ENCODE results near the gene LRIG3.

LRIG3 gene

GRCh38 chr12:58877243-58877743 lies 43.0 kb downstream of the LRIG3 start:
- no peak for TF ChIP-seq CTCF (IDR thresholded peaks at IDR 0.05)
- H3K27me3 ChIP-seq (ENCODE audit: control insufficient read depth, insufficient read depth, low read length), result no peaks in the 10 kb centered on the region
- H3K36me3 ChIP-seq (ENCODE audit: control insufficient read depth, insufficient read depth, low read length), result no peaks in the 10 kb centered on the region
- no peak overlapping the region for H3K27ac ChIP-seq
- no peak overlapping the region for H3K4me2 ChIP-seq (ENCODE audit: low read length)
- H3K4me3 ChIP-seq (ENCODE audit: low read depth, low read length), result no peak overlapping the region
- H3K79me2 ChIP-seq, result peaks cover 6% of the 10 kb centered on the region
- no peak overlapping the region for H2AFZ ChIP-seq
- H3K4me1 ChIP-seq, result peaks cover 9% of the 10 kb centered on the region
- H3K9me3 ChIP-seq (ENCODE audit: control insufficient read depth, low read length), result no peaks in the 10 kb centered on the region
- H3K9ac ChIP-seq, result no peak overlapping the region

- H3K27me3 ChIP-seq (ENCODE audit: control insufficient read depth, insufficient read depth, low read length), result no peaks in the 10 kb centered on the region
- H3K9me3 ChIP-seq (ENCODE audit: control insufficient read depth, low read length), result no peaks in the 10 kb centered on the region
- no peak overlapping the region for H3K27ac ChIP-seq
- H3K4me1 ChIP-seq, result no peaks in the 10 kb centered on the region
- H3K36me3 ChIP-seq (ENCODE audit: control insufficient read depth, insufficient read depth, low read length), result no peaks in the 10 kb centered on the region
- H3K79me2 ChIP-seq, result no peaks in the 10 kb centered on the region
- no peak overlapping the region for H3K4me2 ChIP-seq (ENCODE audit: low read length)
- H3K9ac ChIP-seq, result no peak overlapping the region
- TF ChIP-seq CTCF (IDR thresholded peaks at IDR 0.05), result no peak
- no peak overlapping the region for H3K4me3 ChIP-seq (ENCODE audit: low read depth, low read length)
- H2AFZ ChIP-seq, result no peak overlapping the region
These were observed 46.8 kb downstream of the LRIG3 start for GRCh38 chr12:58873496-58873895.

- H3K27ac ChIP-seq, result no peak overlapping the region
These were observed 48.7 kb downstream of the LRIG3 start for GRCh38 chr12:58871556-58871955.

GRCh38 chr12:58870595-58870994 lies 49.7 kb downstream of the LRIG3 start:
- H3K9me3 ChIP-seq (ENCODE audit: control insufficient read depth, low read length), result no peaks in the 10 kb centered on the region
- no peaks in the 10 kb centered on the region for H3K79me2 ChIP-seq
- no peak overlapping the region for H2AFZ ChIP-seq
- H3K4me1 ChIP-seq, result no peaks in the 10 kb centered on the region
- no peaks in the 10 kb centered on the region for H3K27me3 ChIP-seq (ENCODE audit: control insufficient read depth, insufficient read depth, low read length)
- no peak overlapping the region for H3K4me2 ChIP-seq (ENCODE audit: low read length)
- H3K4me3 ChIP-seq (ENCODE audit: low read depth, low read length), result no peak overlapping the region
- no peak for TF ChIP-seq CTCF (IDR thresholded peaks at IDR 0.05)
- H3K27ac ChIP-seq, result no peak overlapping the region
- no peaks in the 10 kb centered on the region for H3K36me3 ChIP-seq (ENCODE audit: control insufficient read depth, insufficient read depth, low read length)
- H3K9ac ChIP-seq, result no peak overlapping the region

More at GRCh38 chr12:58871556-58871955, 48.7 kb downstream of the LRIG3 start:
- TF ChIP-seq CTCF (IDR thresholded peaks at IDR 0.05), result no peak
- H3K9me3 ChIP-seq (ENCODE audit: control insufficient read depth, low read length), result no peaks in the 10 kb centered on the region
- no peak overlapping the region for H3K9ac ChIP-seq
- H3K4me2 ChIP-seq (ENCODE audit: low read length), result no peak overlapping the region
- no peaks in the 10 kb centered on the region for H3K4me1 ChIP-seq
- H3K79me2 ChIP-seq, result no peaks in the 10 kb centered on the region
- H3K4me3 ChIP-seq (ENCODE audit: low read depth, low read length), result no peak overlapping the region
- H2AFZ ChIP-seq, result no peak overlapping the region
- H3K36me3 ChIP-seq (ENCODE audit: control insufficient read depth, insufficient read depth, low read length), result no peaks in the 10 kb centered on the region
- H3K27me3 ChIP-seq (ENCODE audit: control insufficient read depth, insufficient read depth, low read length), result no peaks in the 10 kb centered on the region

- Histone ChIP-seq H3K9me3 (ENCODE audit: control insufficient read depth, low read length) (no peaks in the 10 kb centered on the region), H3K36me3 (ENCODE audit: control insufficient read depth, insufficient read depth, low read length) (no peaks in the 10 kb centered on the region), H3K27ac (no peak overlapping the region), H3K4me1 (peaks cover 7% of the 10 kb centered on the region), H3K4me3 (ENCODE audit: low read depth, low read length) (no peak overlapping the region), H3K9ac (no peak overlapping the region), H3K4me2 (ENCODE audit: low read length) (no peak overlapping the region), H3K27me3 (ENCODE audit: control insufficient read depth, insufficient read depth, low read length) (no peaks in the 10 kb centered on the region), H2AFZ (no peak overlapping the region), H3K79me2 (no peaks in the 10 kb centered on the region)
- no peak for TF ChIP-seq CTCF (IDR thresholded peaks at IDR 0.05)
These were observed 59.5 kb downstream of the LRIG3 start for GRCh38 chr12:58860788-58861240.
